ENCODE results near the gene ANKRD16.

ANKRD16 gene

DNA sequence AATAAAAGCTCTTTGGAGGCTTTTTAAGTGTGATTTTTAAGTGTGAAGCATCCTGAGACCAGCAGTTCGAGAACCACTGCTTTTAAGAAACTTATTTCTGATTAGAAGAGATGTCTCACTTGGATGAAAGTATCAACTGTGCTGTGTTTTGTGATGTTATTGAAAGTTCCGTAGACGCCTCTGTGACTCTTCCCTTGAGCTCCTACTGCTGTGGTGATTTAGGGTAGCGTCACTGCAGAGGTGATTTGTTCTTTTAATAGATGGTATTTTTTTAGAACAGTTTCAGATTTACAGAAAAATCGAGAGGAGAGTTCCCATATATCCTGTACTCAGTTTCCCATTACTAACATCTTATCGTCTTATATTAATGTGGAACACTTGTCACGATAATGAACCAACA lies 29.9 kb upstream of the ANKRD16 start:
- TF ChIP-seq POLR2A (IDR thresholded peaks at IDR 0.05; ENCODE audit: extremely low read depth, insufficient read length) = no peak
- no peak for TF ChIP-seq MYC (IDR thresholded peaks at IDR 0.05; ENCODE audit: low read depth, low read length)
- TF ChIP-seq, protein P1, sequence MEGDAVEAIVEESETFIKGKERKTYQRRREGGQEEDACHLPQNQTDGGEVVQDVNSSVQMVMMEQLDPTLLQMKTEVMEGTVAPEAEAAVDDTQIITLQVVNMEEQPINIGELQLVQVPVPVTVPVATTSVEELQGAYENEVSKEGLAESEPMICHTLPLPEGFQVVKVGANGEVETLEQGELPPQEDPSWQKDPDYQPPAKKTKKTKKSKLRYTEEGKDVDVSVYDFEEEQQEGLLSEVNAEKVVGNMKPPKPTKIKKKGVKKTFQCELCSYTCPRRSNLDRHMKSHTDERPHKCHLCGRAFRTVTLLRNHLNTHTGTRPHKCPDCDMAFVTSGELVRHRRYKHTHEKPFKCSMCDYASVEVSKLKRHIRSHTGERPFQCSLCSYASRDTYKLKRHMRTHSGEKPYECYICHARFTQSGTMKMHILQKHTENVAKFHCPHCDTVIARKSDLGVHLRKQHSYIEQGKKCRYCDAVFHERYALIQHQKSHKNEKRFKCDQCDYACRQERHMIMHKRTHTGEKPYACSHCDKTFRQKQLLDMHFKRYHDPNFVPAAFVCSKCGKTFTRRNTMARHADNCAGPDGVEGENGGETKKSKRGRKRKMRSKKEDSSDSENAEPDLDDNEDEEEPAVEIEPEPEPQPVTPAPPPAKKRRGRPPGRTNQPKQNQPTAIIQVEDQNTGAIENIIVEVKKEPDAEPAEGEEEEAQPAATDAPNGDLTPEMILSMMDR (IDR thresholded peaks at IDR 0.05; ENCODE audit: low read depth, low read length) = no peak
- TF ChIP-seq, protein P2, sequence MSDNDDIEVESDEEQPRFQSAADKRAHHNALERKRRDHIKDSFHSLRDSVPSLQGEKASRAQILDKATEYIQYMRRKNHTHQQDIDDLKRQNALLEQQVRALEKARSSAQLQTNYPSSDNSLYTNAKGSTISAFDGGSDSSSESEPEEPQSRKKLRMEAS (IDR thresholded peaks at IDR 0.05; ENCODE audit: low read depth, low read length) = no peak
- no peak overlapping the region for H3K4me3 ChIP-seq (ENCODE audit: low read depth, low read length)
- no peak for DNase-seq (ENCODE audit: low read depth)

DNA sequence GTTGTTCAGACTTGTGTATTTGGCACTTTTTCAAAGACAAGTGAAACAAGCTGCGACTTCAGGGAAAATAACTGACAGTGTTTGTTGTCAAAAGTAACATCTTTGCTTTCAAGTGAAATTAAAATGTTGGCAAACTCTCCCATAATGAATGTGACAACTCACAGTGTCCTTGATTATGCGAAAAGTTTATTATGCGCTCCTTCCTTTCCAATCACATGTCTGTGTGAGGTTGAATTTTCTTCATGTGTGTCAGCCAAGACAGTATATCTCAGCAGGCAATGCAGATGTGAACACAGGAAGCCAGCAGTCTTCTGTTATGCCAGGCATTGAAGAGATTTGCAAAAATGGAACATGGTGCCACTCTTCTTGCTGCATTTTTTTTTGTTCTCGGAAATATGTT lies 29.1 kb upstream of the ANKRD16 start:
- TF ChIP-seq POLR2A (IDR thresholded peaks at IDR 0.05; ENCODE audit: extremely low read depth, insufficient read length) (no peak), MYC (IDR thresholded peaks at IDR 0.05; ENCODE audit: low read depth, low read length) (no peak)
- TF ChIP-seq, protein P2 (IDR thresholded peaks at IDR 0.05; ENCODE audit: low read depth, low read length) = no peak
- TF ChIP-seq, protein P1 (IDR thresholded peaks at IDR 0.05; ENCODE audit: low read depth, low read length) = no peak
- DNase-seq (ENCODE audit: low read depth) = no peak
- H3K4me3 ChIP-seq (ENCODE audit: low read depth, low read length) = no peak overlapping the region

DNA sequence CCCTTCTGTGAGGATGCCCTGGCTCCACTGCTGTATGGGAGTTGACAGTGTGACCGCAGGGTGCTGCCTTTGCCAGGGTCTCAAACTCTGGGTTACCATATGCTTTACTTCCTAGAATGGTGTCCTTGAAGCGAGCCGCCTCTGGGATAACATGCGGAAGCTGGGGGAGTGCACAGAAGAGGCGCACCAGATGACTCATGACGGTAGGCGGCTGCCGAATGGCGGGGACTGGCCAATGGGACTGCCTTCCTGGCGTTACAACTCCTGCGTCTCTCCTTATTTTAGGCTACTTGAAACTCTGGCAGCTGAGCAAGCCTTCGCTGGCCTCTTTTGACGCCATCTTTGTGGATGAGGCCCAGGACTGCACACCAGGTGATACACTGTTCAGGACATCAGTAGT lies 27.6 kb upstream of the ANKRD16 start:
- DNase-seq (ENCODE audit: low read depth) = no peak
- TF ChIP-seq POLR2A (IDR thresholded peaks at IDR 0.05; ENCODE audit: extremely low read depth, insufficient read length) = no peak
- H3K4me3 ChIP-seq (ENCODE audit: low read depth, low read length) = no peak overlapping the region

DNA sequence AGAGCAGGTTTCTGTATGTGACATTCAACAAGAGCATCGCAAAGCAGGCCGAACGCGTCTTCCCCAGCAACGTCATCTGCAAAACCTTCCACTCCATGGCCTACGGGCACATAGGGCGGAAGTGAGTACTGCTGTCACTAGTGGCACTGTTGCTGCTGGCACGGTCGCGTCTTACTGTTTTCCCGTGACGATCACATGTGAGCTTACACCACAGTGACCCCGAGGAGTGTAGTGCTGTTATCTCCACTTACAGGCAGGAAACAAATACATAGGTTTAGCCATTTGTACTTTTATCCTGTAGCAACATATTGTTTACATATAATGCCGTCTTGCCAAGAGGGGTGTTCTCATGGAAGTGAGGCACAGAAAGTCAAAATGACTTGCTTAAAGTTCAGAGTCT lies 25.8 kb upstream of the ANKRD16 start:
- H3K4me3 ChIP-seq (ENCODE audit: low read depth, low read length) = no peak overlapping the region
- TF ChIP-seq POLR2A (IDR thresholded peaks at IDR 0.05; ENCODE audit: extremely low read depth, insufficient read length) (no peak), MYC (IDR thresholded peaks at IDR 0.05; ENCODE audit: low read depth, low read length) (no peak)
- TF ChIP-seq, protein P2 (IDR thresholded peaks at IDR 0.05; ENCODE audit: low read depth, low read length) = no peak
- TF ChIP-seq, protein P1 (IDR thresholded peaks at IDR 0.05; ENCODE audit: low read depth, low read length) = no peak
- DNase-seq (ENCODE audit: low read depth) = no peak

DNA sequence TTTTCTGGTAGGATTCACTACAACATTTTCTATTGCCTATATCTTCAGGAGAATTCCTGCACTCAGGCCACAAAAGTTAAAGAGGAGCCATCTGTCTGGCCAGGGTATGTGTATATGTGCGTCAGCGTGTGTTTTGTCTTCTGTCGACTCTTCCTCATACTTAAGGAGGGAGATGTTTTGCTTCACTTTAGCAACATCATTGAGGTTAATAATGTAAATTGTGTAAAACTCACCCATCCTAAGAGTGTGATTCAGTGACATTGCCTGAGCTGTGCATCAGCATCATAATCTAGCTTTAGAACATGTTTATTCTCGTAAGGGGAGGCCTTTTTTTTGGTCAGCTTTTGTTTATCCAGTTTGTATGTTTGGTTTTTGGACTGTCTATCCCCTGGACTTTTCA lies 24.0 kb upstream of the ANKRD16 start:
- TF ChIP-seq, protein P2 (IDR thresholded peaks at IDR 0.05; ENCODE audit: low read depth, low read length) = no peak
- TF ChIP-seq, protein P1 (IDR thresholded peaks at IDR 0.05; ENCODE audit: low read depth, low read length) = no peak
- TF ChIP-seq POLR2A (IDR thresholded peaks at IDR 0.05; ENCODE audit: extremely low read depth, insufficient read length) (no peak), MYC (IDR thresholded peaks at IDR 0.05; ENCODE audit: low read depth, low read length) (no peak)
- no peak overlapping the region for H3K4me3 ChIP-seq (ENCODE audit: low read depth, low read length)
- DNase-seq (ENCODE audit: low read depth) = no peak

DNA sequence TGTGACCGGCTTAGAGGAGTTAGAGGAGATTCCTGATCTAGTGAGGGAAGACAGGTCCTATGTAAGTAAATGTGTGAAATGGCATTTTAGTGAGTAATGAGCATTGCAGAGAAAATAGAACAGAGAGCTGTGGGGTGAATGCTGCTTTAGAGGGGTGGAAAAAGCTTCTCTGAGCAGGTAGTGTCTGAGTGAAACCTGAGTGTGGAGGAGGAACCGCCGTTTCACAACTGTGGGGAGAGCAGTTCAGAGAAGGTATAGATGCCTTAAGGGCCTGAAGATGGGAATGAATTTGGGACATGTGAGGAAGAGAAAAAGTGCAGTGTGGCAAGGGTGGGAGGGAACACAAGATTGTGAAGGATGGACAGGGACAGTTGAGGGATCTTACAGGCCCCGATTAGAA lies 22.0 kb upstream of the ANKRD16 start:
- no peak overlapping the region for H3K4me3 ChIP-seq (ENCODE audit: low read depth, low read length)
- DNase-seq (ENCODE audit: low read depth) = no peak
- TF ChIP-seq MYC (IDR thresholded peaks at IDR 0.05; ENCODE audit: low read depth, low read length) (no peak), POLR2A (IDR thresholded peaks at IDR 0.05; ENCODE audit: extremely low read depth, insufficient read length) (no peak)
- TF ChIP-seq, protein P2 (IDR thresholded peaks at IDR 0.05; ENCODE audit: low read depth, low read length) = no peak
- TF ChIP-seq, protein P1 (IDR thresholded peaks at IDR 0.05; ENCODE audit: low read depth, low read length) = no peak
